ENCODE data around the gene TSC22D2.

Gene TSC22D2

GRCh38 chr3:150480877-150481276, 72.8 kb downstream of the TSC22D2 start:
- TF ChIP-seq CTCF (conservative IDR thresholded peaks at IDR 0.05; ENCODE audit: low read length) = no peak

DNA sequence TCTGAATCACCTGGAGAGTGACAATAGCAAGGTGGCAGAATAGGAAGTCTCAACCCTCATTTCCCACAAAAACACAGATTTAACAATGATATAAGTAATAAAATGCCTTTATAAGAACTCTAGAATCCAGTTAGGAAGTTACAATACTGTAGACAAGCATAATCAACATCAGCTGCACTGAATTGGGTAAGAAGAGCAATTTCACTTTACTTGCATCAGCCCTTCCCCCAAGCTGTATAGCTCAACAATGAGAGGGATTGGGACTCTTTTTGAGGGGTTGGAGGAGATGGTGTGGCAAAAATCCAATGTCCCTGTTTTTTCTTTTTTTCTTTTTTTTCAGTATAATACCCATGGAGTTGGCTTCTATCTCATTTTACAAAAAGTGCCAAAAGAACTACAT, 75.1 kb downstream of the TSC22D2 start:
- DNase-seq (ENCODE audit: low read depth) = peak; percentile 71
- H3K4me3 ChIP-seq (ENCODE audit: low read length) = no peak overlapping the region
- no peak for TF ChIP-seq CTCF (conservative IDR thresholded peaks at IDR 0.05; ENCODE audit: low read length)

More at GRCh38 chr3:150480877-150481276, 72.8 kb downstream of the TSC22D2 start:
- no peak for DNase-seq (ENCODE audit: low read depth)
- no peak overlapping the region for H3K4me3 ChIP-seq (ENCODE audit: low read length)

DNA sequence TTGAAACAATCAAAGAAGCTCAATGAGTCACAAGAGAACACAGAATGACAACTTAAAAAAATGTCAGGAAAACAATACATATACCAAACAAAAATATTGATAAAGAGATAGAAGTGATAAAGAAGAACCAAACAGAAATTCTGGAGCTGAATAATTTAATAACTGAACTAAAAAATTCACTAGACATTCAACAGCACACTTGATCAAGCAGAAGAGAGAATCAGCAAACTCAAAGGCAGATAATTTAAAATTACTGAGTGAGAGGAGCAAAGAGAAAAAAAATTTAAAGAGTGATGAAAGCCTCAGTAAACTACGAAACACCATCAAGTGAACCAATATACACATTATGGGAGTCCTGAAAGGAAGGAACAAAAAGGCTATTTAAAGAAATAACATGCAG, 76.3 kb downstream of the TSC22D2 start:
- no peak for DNase-seq (ENCODE audit: low read depth)
- TF ChIP-seq CTCF (conservative IDR thresholded peaks at IDR 0.05; ENCODE audit: low read length) = no peak
- H3K4me3 ChIP-seq (ENCODE audit: low read length) = no peak overlapping the region

DNA sequence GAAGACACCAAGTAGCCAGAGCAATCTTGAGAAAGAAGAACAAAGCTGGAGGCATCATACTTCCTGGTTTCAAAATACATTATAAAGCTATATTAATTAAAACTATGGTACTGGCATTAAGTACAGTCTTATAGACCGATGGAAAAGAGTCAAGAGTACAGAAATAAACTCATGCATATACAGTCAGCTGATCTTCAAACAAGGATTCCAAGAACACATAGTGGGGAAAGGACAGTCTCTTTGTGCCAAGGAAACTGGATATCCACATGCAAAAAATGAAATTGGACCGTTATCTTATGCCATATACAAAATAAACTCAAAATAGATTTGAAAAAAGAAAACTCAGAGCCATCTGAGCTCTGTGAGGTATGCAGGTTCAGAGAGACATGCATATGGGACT, 80.8 kb downstream of the TSC22D2 start:
- H3K4me3 ChIP-seq (ENCODE audit: low read length) = no peak overlapping the region
- no peak for DNase-seq (ENCODE audit: low read depth)
- TF ChIP-seq CTCF (conservative IDR thresholded peaks at IDR 0.05; ENCODE audit: low read length) = no peak

- no peak for DNase-seq (ENCODE audit: low read depth)
- H3K4me3 ChIP-seq (ENCODE audit: low read length) = no peak overlapping the region
These were observed 82.3 kb downstream of the TSC22D2 start for GRCh38 chr3:150490277-150490986.

GRCh38 chr3:150494411-150494977, 86.4 kb downstream of the TSC22D2 start:
- H3K4me3 ChIP-seq (ENCODE audit: low read length) = no peak overlapping the region
- no peak for DNase-seq (ENCODE audit: low read depth)
- TF ChIP-seq CTCF (conservative IDR thresholded peaks at IDR 0.05; ENCODE audit: low read length) = no peak

More at GRCh38 chr3:150490277-150490986, 82.3 kb downstream of the TSC22D2 start:
- TF ChIP-seq CTCF (conservative IDR thresholded peaks at IDR 0.05; ENCODE audit: low read length) = no peak

DNA sequence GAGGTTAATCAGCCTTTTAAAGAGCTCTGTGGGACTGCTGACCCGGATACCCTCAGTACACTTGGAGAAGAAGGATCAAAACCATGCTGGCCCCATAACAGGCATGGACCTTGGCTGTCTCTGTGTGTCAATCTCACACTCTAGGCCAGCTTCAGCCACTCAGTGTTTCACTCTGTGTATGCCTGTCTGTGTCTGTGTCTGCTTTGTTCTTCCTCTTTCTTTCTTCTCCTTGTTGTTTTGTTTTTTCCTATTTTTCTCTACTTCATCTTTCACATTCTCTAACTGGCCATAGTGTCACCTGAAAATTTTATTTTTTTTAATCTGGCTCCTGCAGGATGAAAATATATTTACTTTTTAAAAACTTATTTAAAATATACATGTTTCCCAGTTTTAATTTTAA, 87.1 kb downstream of the TSC22D2 start:
- no peak for TF ChIP-seq CTCF (conservative IDR thresholded peaks at IDR 0.05; ENCODE audit: low read length)
- H3K4me3 ChIP-seq (ENCODE audit: low read length) = no peak overlapping the region
- no peak for DNase-seq (ENCODE audit: low read depth)
